HT1080 (cell line): ENCODE measurements around the gene CRABP2. TPM values are rescaled to one million over a fixed set of nuclear protein-coding genes. Genes with fewer than 3 reads are reported as not detected.

Source experiments
- DNase-seq: peaks from one replicate; pipeline ENCODE4 v3.0.0-alpha.2; 2015; ENCODE audit warnings: low read depth
- polyA plus RNA-seq, 2 experiments: library from polyadenylated mRNA; depleted of rRNA; stranded (reverse); fragments of >200 nt; gene quantifications; 2 replicates each; pipeline ENCODE4 v1.2.3, GENCODE V29; 2015
- total RNA-seq: library from RNA; depleted of rRNA; stranded (reverse); fragments of >200 nt; shearing (Covaris generic); gene quantifications from 2 replicates; pipeline ENCODE4 v1.2.3, GENCODE V29; 2014; rRNA removed

CRABP2 gene
- total RNA-seq = 6.0 and 8.6 TPM in 2 replicates
- polyA plus RNA-seq (2015; cell fraction: cytosol; rRNA removed) = 4.8 and 6.8 TPM in 2 replicates
- polyA plus RNA-seq (2015; cell fraction: nucleus; rRNA removed) = 4.4 and 4.8 TPM in 2 replicates

- DNase-seq = no peak
Measured at GRCh38 chr1:156705321-156705917, at the start of gene CRABP2. TSS of gene CRABP2 (minus strand) at chr1:156705583. CDS start at chr1:156705446, 137 bp downstream.

DNA sequence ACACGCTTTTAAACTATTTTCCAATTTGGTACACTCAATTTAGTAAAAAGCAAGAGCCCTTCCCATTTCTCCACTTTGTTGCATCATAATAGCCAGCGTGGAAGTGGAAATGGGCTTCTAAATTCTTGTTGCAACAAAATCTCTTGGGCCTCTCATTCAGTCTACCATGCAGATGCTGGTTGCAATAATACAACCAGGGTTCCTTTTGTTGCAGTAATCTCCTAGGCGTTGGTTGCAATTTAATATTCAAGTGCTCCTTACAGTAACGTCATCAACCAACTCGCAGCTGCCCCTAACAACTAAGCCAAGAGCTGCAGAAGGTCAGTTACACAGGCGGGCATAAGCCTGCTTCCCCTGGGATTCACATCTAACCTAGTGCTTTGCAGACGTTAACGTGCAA lies 48.8 kb upstream of the CRABP2 start:
- no peak for DNase-seq

DNA sequence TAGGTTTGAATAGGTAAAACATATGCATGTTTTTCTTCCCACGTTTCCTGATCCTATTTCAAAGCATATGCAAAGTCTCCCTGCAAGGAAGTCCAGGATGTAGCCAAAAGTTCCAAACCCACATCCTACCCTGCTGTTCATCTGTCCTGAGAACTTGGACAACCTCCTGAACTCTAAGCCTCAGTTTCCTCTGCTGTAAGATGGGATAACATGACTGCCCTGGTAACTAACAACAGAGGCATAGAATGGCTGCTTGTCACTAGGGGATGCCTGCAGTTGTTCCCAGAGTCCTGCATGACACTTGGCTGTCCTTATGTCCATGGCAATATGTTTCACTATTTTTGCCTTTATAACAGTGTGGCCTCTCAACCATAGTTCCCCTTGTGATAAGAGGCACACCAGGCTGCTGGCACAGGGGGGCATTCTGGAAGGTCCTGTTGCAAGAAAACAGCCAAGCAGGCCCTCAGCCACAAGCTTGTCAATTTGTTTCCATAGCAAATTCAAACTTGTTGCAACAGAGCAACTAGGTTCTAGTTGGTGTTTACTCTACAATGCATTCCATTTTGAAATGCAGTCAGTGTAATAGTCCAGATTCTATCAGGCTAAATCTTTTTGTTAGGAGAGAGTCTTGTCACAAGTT lies 47.6 kb upstream of the CRABP2 start:
- no peak for DNase-seq

GRCh38 chr1:156751757-156752481 lies 46.5 kb upstream of the CRABP2 start:
- DNase-seq = peak; percentile 90

DNA sequence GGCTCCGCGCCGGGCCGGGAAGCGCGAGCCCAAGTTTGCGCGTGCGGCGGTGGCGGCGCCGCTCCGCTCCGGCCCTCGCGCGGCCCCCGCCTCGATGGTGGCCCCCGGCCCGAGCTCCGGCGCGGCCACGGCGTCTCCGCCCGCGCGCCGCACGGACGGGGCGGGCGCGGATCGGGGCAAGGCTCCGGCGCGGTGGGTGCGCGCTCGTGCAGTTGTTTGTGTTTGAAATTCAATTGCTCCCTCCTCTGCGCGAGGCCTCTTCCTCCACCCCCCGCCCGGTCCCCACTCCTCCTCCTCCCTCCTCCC lies 46.0 kb upstream of the CRABP2 start, which contains the start of gene HDGF:
TSS of gene HDGF (minus strand) at position 225 of the 306 bp plus-strand sequence. CDS start 246 bp downstream, outside the sequence.
- no peak for DNase-seq

DNA sequence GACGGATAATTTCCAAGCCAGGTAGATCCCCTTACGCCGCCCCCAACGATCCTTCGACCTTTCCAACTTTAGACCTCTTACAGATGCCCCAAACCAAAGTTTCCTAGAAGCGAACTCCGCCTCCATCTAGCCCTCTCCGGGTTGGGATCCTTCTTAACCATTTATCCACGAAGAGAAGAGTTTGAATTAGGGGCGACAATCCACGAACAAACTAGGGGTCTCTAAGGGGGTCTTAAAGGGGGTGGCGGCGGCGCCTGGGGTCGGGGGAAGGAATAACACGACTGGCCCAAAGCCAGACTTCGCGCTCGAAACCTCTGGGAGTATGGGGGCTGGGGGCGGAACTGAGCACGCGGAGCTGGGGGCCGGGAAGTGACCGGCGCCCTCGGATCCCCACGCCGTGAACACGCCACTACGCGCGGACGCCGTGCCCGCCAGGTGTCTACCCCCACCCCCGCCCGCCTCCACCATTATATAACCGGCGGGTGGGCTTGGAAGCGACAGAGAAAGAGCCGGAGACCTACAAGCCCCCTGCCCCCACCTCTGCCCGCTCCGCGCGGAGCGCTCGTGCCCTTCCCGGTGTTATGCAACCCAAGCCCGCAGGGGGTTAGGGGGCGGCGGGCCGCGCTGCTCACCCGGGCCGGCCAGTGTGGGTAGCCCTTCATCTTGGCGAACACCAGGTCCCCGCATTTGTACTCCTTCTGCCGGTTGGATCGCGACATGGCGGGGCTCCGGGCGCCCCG lies 45.5 kb upstream of the CRABP2 start:
- DNase-seq = peak; percentile 20

- DNase-seq = peak; percentile 46
Measured at GRCh38 chr1:156750191-156750672, 44.8 kb upstream of the CRABP2 start.

DNA sequence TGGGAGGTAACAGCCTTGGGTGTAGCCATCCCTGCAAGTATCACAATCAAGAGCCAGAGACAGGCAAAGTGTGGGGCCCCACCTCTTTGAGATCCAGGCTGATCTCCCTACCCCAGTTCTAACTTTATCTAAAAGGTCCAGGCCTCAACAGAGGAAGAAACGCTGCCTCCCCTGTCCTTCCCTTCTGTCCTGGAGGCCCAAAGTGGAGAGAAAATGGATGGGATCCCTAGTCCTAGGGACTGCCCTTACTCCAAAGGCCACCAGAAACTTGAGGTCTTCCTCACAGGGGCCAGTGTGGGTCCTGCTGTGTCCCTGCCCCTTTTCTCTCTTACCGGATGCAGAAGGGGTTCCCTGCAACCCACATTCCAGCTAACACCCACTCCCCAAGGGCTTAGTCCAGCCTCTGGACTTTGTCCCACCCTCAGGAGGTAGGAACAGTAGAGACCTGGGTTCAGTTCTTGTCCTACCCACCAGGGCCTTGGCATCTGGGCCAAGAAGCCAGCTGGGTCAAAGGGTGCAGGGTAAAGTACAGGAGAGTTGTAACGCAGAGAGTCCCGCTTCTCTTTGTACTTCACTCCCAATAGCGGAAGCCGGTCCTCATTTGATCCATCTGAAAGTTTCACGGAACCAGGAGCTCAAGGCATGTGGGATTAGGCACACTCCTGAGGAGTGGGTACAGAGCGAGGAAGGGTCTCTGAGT lies 44.2 kb upstream of the CRABP2 start:
- DNase-seq = peak; percentile 23

GRCh38 chr1:156748670-156749418 lies 43.5 kb upstream of the CRABP2 start:
- DNase-seq = peak; percentile 63

- peak; percentile 41 for DNase-seq
Measured at GRCh38 chr1:156747742-156748669, 42.6 kb upstream of the CRABP2 start.

- peak; percentile 89 for DNase-seq
Measured at GRCh38 chr1:156746728-156747631, 41.6 kb upstream of the CRABP2 start.

DNA sequence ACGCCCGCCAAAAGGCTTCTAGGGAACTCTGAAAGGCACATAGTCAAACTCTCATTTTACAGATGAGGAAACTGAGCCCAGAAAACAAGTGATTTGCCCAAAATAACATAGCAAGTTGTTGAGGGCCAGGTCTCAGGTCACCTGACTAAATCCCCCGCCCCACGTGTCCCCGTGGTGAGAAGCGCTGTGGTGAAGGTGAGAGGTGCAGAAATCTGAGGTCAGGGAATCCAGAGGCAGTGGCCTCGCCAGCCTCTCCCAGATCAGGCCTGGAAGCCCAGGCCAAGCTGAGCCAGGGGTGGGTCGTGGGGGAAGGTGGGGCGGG lies 41.0 kb upstream of the CRABP2 start:
- no peak for DNase-seq

DNA sequence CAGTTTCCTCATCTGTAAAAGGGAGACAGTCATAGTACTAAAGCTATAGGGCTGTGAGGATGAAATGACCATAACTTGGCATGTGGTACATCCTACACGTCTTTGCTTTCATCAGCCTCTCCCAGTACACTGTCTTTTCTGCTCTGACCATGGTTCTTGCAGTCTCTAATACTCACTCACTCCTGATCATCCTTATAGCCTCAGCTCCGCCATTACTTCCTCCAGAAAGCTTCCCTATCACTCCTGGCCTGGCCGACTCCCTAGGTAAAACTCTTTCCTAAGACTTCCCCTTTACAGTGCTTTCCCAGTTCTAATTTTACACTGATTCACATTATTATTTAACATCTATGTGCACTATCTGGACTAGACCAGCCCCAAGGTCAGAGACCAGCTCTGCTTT lies 40.5 kb upstream of the CRABP2 start:
- DNase-seq = no peak

DNA sequence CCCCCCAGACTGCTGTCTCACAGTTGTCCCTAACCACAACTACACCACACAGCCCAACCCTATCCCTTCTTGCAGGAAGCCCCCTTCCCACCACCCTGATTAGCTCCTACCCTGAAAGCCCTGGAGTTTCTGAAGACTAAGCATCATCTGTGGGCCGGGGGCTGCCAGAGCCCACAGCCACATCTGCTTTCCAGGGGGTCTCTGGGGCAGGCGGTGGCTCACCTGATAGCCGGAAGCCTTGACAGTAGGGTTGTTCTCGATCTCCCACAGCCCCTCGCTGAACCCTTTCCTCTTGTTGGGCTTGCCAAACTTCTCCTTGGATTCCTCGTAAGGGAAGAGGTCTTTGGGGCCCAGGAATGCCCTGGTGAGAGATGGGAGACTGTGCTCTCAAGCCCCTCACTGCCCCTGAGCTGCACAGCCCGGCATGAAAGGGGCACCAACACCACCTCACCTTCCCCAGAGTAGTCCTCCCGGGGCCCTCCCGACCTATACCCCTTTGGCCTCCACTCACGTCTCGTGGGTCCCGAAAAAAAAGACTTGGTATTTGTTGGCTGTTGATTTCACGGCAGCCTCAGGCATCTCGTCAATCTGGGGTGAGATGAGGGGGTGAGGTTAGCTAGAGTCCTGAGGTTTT lies 39.5 kb upstream of the CRABP2 start:
- no peak for DNase-seq

GRCh38 chr1:156744344-156744743 lies 39.0 kb upstream of the CRABP2 start:
- no peak for DNase-seq

- no peak for DNase-seq
Measured at GRCh38 chr1:156743367-156744302, 38.3 kb upstream of the CRABP2 start.
